Stimulated activated CD4-positive, alpha-beta T cell treated with anti-CD3 and anti-CD28 coated beads, Interleukin-2, amount 100 ng/mL, for 48 hours (primary cell): ENCODE data around the gene ACAD10.
"Not testable (repeated sequence)": the region's sequence is repeated elsewhere in the genome, so short reads cannot be mapped to it uniquely, and the experiment has no call there.

Source experiments
- DNase-seq, 2 donors: peaks; one replicate each; pipeline ENCODE4 v3.0.0-alpha.2; 2020

ACAD10 gene

GRCh38 chr12:111687952-111688351 is 2.1 kb downstream of the ACAD10 start:
- no peak for DNase-seq

DNA sequence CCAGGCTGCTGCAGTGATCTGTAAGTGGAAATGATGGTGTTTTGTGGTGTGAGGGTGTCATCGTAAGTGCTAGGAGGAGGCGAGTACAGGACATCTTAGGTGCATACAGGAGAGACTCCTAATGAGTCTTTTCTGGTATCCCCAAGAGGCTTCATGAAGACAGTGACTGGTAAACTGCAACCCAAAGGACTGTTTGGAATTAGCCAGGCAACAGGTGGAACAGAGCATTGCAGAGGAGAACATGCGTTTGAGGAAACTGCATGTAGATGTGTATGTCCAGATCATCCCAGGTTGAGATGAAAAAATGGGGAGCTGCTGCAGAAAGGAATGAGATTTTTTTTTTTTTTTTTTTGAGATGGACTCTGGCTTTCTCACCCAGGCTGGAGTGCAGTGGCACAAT is 5.4 kb downstream of the ACAD10 start:
- no peak for DNase-seq

DNA sequence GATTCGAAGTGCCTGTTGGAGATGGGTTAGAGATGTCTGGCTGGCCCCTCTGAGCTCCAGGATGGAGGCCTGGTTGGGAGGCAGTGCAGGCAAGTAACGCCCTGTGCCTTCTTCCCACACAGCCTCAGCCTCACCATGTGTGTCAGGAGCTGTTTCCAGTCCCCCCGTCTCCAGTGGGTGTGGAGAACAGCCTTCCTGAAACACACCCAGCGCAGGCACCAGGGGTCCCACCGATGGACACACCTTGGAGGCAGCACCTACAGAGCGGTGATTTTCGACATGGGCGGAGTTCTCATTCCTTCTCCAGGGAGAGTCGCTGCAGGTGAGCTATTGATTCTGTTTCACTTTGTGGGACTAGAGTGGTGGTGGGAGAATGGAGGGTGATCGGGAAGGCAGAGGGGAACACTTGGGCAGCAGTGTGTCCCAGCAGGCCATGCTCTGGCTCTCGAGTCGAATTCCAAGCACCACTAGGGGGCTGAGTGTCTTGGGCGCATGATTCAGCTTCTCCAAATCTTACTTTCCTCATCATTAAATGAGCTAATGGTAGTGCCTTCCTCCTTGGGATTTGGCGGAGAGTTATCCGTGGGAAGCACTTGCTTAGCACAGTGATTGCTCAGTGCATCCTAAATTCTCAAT is 6.8 kb downstream of the ACAD10 start:
- DNase-seq = no peak

GRCh38 chr12:111693818-111694217 is 8.0 kb downstream of the ACAD10 start:
- DNase-seq = no peak

- DNase-seq = no peak
Observed at GRCh38 chr12:111699962-111700361, 14.1 kb downstream of the ACAD10 start.

GRCh38 chr12:111705672-111706071 is 19.8 kb downstream of the ACAD10 start:
- DNase-seq = no peak

- DNase-seq = no peak
Observed at GRCh38 chr12:111706145-111706544, 20.3 kb downstream of the ACAD10 start.

DNA sequence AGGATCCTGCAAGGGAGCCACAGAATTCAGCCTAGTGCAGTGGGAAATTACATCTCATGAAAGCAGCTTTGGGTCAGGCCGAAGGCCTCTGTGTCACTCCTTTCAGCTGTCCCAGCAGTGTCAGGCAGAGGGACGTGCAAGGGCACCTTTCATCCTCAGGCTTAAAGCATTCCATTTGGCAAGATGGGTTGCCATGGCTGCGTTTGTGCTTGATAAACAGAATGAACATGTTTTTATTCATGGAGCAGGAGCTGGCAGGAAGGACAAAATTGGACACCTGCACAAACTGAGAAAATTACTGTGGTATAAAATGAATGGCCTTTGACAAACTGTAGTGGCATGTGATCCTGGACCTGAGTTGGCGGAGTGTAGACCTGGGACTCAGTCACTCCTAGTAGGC is 29.4 kb downstream of the ACAD10 start:
- DNase-seq = no peak

- DNase-seq = not testable (repeated sequence)
Observed at GRCh38 chr12:111719316-111719715, 33.5 kb downstream of the ACAD10 start.

DNA sequence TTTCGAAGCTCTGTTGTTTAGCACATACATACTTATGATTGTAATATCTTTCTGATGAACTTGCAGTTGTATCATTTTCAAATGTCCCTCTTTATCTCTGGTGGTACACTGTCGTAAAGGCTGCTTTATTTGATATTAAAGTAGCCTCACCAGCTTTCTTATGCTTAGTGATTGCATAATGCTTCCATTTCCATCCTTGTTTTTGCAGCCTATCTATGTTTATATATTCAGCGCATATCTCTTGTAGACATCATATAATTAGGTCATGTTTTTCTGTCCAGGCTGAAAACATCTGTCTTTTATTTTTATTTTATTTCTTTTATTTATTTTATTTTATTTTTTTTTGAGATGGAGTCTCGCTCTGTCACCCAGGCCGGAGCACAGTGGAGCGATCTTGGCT is 34.6 kb downstream of the ACAD10 start:
- DNase-seq = no peak

GRCh38 chr12:111723646-111724360 is 38.0 kb downstream of the ACAD10 start:
- DNase-seq = not testable (repeated sequence)

DNA sequence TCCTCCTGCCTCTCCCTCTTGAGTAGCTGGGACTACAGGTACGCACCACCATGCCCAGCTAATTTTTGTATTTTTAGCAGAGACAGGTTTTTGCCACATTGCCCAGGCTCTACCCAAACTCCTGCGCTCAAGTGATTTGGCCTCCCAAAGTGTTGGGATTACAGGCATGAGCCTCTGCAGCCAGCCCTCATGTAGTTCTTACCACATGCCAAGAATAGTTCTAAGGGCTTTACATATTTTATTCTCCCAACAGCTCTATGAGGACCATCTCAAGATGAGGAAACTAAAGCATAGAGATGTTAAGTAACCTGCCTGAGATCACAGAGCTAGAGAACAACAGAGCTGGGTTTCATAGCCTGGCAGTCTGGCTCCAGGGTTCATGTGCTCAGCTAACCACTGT is 42.9 kb downstream of the ACAD10 start:
- DNase-seq = no peak

GRCh38 chr12:111730420-111730819 is 44.6 kb downstream of the ACAD10 start:
- DNase-seq = no peak

- DNase-seq = no peak
Observed at GRCh38 chr12:111732786-111733185, 46.9 kb downstream of the ACAD10 start.

- DNase-seq = no peak
Observed at GRCh38 chr12:111733340-111733915, 47.6 kb downstream of the ACAD10 start.

DNA sequence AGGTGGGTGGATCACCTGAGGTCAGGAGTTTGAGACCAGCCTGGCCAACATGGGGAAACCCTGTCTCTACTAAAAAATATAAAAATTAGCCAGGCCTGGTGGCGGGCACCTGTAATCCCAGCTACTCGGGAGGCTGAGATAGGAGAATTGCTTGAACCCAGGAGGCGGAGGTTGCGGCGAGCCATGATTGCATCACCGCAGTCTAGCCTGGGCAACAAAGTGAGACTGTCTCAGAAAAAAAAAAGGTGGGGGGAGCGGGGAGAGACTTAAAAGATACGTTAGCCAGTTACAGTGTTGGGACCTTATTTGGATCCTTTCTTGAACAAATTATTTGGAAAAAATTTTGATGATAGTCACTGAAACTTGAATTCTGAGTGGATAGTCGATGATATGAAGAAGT is 53.7 kb downstream of the ACAD10 start:
- DNase-seq = not testable (repeated sequence)

- no peak for DNase-seq
Observed at GRCh38 chr12:111741235-111741812, 55.5 kb downstream of the ACAD10 start.

DNA sequence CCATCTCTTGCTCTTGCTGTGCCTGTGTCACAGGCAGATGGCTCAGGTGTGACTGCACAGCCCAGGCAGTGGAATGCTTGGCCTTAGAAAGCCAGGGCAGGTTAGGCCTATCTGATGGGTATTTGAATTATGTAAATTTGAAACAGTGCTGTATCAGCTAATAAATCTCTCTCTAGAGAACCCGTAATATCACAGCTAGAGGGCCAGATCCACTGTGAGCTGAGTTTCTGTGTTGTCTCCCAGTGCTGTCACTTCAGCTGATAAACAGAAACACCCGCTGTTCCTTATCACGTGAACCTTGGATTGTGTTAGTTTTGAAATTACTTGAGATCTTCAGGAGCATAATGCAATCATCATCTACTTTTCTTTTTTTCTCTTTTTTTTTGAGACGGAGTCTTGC is 59.4 kb downstream of the ACAD10 start:
- DNase-seq = no peak

GRCh38 chr12:111747333-111747732 is 61.5 kb downstream of the ACAD10 start:
- no peak for DNase-seq

GRCh38 chr12:111748151-111748672 is 62.4 kb downstream of the ACAD10 start:
- no peak for DNase-seq

DNA sequence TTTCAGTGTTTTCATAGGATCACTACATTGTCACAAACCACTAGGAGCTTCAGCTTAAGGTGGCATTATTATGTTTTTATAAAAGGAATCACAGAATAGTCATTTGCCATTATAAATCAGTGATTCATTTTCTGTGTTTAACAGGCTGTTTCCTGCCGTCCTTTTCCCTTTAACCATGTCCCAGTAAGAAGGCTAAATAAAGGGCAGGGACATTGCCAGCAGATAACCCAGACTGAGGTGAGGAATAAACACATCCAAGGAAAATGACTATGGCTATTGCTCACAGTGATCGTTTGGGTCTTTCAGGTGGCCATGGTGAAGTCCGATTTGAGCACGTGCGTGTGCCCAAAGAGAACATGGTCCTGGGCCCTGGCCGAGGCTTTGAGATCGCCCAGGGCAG is 63.0 kb downstream of the ACAD10 start:
- no peak for DNase-seq

DNA sequence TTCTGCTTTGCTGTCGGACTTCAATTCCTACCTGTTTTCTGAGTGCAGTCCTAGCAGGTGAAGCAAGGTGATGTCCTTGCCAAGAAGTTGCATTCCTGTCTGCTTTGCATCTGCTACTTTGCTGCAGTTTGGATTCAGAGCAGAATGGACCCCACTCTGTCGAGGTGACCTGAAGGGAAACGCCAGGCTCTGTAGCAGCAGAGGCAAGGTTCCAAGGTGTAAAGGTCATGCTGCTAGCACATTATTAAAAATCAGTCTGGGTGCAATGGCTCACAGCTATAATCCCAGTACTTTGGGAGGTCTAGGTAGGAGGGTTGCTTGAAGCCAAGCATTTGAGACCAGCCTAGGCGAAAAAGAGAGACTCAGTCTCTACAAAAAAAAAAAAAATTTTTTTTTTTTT is 63.5 kb downstream of the ACAD10 start:
- DNase-seq = no peak

- DNase-seq = no peak
Observed at GRCh38 chr12:111753144-111753881, 67.5 kb downstream of the ACAD10 start.
